ENCODE data around the gene CHST7. TPM values are rescaled to one million over a fixed set of nuclear protein-coding genes. Genes with fewer than 3 reads are reported as not detected.

Gene CHST7
- total RNA-seq, 1 experiment from 2014 or later = 7.7 TPM

GRCh38 chrX:46636223-46636622, 62.7 kb downstream of the CHST7 start:
- no peaks in the 10 kb centered on the region for H3K9me3 ChIP-seq (ENCODE audit: control insufficient read depth in 1 of 2, insufficient read depth in 1 of 2, low read depth in 1 of 2, low read length in 2 of 2)
- no peak overlapping the region for H3K27ac ChIP-seq (ENCODE audit: low read depth, low read length)
- peaks cover 3 to 10% of the 10 kb centered on the region in 2 experiments; a peak in 2 of 4 replicates for H3K4me1 ChIP-seq (ENCODE audit: control insufficient read depth in 1 of 2, insufficient read depth in 2 of 2, low read length in 2 of 2)
- no peak overlapping the region for H3K4me3 ChIP-seq (replicated peaks in 1 of 2; ENCODE audit: low read depth in 1 of 2, low read length in 2 of 2)
- ChIA-PET CTCF (no interaction called here), POLR2A (no interaction called here), RAD21 (ENCODE audit: low non-redundant PET in 1 of 2, low total read pairs in 2 of 2, uncharacterized antibody in 2 of 2, unreplicated experiment in 2 of 2) (no interaction called here)
- H3K4me2 ChIP-seq (ENCODE audit: low read length) = no peak overlapping the region
- H3K36me3 ChIP-seq (ENCODE audit: control insufficient read depth in 1 of 2, insufficient read depth in 2 of 2, low read length in 2 of 2) = no peaks in the 10 kb centered on the region
- H3K9me2 ChIP-seq (ENCODE audit: insufficient read depth) = no peaks in the 10 kb centered on the region
- no peak for DNase-seq (ENCODE audit: low read depth, low spot score)
- H2AFZ ChIP-seq (ENCODE audit: low read depth, low read length, poor library complexity, severe bottlenecking) = no peak overlapping the region
- H3K79me2 ChIP-seq (ENCODE audit: insufficient read depth, low read length) = no peaks in the 10 kb centered on the region
- ATAC-seq = no peak
- no peaks in the 10 kb centered on the region for H4K20me1 ChIP-seq (ENCODE audit: insufficient read depth)
- H3K27me3 ChIP-seq (ENCODE audit: insufficient read depth, low read length) = no peaks in the 10 kb centered on the region
- intact Hi-C loops (cut with micrococcal nuclease) = no loop called here
- BruUV-seq (replicated peaks) = no TSS peak
- TF ChIP-seq ZFX (IDR thresholded peaks at IDR 0.05) (no peak), CEBPB (IDR thresholded peaks at IDR 0.05; ENCODE audit: low read depth) (no peak), POLR2A (IDR thresholded peaks at IDR 0.05; ENCODE audit: borderline replicate concordance, extremely low read depth, insufficient read depth, insufficient read length) (no peak), RAD21 (IDR thresholded peaks at IDR 0.05; ENCODE audit: low read depth) (no peak), TCF7L2 (IDR thresholded peaks at IDR 0.05; ENCODE audit: borderline replicate concordance, extremely low read depth, insufficient read depth, insufficient read length) (no peak), MAX (IDR thresholded peaks at IDR 0.05) (no peak), YY1 (IDR thresholded peaks at IDR 0.05; ENCODE audit: extremely low read depth, insufficient replicate concordance, low read depth, low read length) (no peak), ZNF274 (IDR thresholded peaks at IDR 0.05; ENCODE audit: low read depth, low read length) (no peak), SRF (IDR thresholded peaks at IDR 0.05; ENCODE audit: low read depth) (no peak), FOSL1 (IDR thresholded peaks at IDR 0.05; ENCODE audit: low read depth) (no peak), EZH2phosphoT487 (IDR thresholded peaks at IDR 0.05; ENCODE audit: borderline replicate concordance) (no peak), SP1 (IDR thresholded peaks at IDR 0.05; ENCODE audit: low read depth) (no peak), EZH2 (IDR thresholded peaks at IDR 0.05) (no peak), SIN3A (IDR thresholded peaks at IDR 0.05; ENCODE audit: low read depth) (no peak)
- TF ChIP-seq, protein P1, sequence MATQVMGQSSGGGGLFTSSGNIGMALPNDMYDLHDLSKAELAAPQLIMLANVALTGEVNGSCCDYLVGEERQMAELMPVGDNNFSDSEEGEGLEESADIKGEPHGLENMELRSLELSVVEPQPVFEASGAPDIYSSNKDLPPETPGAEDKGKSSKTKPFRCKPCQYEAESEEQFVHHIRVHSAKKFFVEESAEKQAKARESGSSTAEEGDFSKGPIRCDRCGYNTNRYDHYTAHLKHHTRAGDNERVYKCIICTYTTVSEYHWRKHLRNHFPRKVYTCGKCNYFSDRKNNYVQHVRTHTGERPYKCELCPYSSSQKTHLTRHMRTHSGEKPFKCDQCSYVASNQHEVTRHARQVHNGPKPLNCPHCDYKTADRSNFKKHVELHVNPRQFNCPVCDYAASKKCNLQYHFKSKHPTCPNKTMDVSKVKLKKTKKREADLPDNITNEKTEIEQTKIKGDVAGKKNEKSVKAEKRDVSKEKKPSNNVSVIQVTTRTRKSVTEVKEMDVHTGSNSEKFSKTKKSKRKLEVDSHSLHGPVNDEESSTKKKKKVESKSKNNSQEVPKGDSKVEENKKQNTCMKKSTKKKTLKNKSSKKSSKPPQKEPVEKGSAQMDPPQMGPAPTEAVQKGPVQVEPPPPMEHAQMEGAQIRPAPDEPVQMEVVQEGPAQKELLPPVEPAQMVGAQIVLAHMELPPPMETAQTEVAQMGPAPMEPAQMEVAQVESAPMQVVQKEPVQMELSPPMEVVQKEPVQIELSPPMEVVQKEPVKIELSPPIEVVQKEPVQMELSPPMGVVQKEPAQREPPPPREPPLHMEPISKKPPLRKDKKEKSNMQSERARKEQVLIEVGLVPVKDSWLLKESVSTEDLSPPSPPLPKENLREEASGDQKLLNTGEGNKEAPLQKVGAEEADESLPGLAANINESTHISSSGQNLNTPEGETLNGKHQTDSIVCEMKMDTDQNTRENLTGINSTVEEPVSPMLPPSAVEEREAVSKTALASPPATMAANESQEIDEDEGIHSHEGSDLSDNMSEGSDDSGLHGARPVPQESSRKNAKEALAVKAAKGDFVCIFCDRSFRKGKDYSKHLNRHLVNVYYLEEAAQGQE (IDR thresholded peaks at IDR 0.05; ENCODE audit: low read depth) = no peak
- TF ChIP-seq, protein P2, sequence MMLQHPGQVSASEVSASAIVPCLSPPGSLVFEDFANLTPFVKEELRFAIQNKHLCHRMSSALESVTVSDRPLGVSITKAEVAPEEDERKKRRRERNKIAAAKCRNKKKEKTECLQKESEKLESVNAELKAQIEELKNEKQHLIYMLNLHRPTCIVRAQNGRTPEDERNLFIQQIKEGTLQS (IDR thresholded peaks at IDR 0.05) = no peak
- TF ChIP-seq, protein P3, sequence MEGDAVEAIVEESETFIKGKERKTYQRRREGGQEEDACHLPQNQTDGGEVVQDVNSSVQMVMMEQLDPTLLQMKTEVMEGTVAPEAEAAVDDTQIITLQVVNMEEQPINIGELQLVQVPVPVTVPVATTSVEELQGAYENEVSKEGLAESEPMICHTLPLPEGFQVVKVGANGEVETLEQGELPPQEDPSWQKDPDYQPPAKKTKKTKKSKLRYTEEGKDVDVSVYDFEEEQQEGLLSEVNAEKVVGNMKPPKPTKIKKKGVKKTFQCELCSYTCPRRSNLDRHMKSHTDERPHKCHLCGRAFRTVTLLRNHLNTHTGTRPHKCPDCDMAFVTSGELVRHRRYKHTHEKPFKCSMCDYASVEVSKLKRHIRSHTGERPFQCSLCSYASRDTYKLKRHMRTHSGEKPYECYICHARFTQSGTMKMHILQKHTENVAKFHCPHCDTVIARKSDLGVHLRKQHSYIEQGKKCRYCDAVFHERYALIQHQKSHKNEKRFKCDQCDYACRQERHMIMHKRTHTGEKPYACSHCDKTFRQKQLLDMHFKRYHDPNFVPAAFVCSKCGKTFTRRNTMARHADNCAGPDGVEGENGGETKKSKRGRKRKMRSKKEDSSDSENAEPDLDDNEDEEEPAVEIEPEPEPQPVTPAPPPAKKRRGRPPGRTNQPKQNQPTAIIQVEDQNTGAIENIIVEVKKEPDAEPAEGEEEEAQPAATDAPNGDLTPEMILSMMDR (IDR thresholded peaks at IDR 0.05 in 2 of 3, conservative IDR thresholded peaks at IDR 0.05 in 1 of 3; ENCODE audit: borderline replicate concordance in 1 of 3, insufficient read depth in 1 of 3, low read depth in 2 of 3, low read length in 2 of 3) = no peak
- no peak overlapping the region for H3K9ac ChIP-seq (ENCODE audit: low read length)

All from HCT116 (cell line).